ENCODE data around the gene KRTAP3-3.

The KRTAP3-3 gene

DNA sequence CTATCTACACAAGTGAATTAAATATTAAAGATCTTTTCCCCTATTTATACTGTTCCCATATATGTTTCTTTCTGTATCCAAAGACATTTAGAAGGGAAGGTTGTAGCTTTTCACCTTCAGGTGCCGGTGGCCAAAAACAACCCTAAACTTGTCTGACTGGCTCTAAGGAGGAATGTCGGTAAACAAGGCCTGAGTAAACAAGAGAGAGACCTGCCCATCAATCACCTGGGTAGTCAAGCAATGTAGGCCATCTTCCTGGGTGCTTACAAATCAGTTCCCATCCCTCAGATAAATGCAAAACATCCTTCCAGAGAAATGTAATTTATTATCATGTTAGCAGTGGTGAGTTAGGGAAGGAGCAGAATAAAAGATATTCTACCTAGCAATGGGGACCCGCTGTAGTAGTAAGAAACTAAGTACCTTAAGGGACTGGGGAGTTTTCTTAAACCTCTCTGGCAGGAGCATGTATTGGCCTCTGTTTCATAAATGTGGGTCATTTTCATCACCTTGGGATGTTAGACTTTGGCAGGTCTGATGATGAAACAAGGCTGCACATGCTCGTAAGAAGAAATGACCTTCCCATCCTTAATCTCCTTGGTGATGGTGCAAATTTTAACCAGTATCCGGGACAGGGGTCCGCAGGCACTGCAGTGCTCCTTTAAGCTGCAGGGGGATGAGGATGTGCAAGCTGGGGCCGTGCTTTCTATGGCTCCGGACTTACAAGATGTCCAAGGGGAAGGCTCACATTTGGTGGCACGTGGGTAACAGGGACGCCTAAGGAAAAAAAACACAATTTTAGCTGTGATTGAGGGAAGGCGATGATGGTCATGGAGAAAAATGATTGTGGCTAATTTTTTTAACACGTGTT, 35.6 kb downstream of the KRTAP3-3 start:
- no peaks in the 10 kb centered on the region for H3K36me3 ChIP-seq (ENCODE audit: control insufficient read depth, low read length)
- H3F3A ChIP-seq (ENCODE audit: control insufficient read depth, insufficient read depth), result no peaks in the 10 kb centered on the region
- no peaks in the 10 kb centered on the region for H3K9me3 ChIP-seq (ENCODE audit: control insufficient read depth, insufficient read depth, low read length)
- peaks cover 4% of the 10 kb centered on the region; the same call in 1 of the 2 replicates for H3K27me3 ChIP-seq (ENCODE audit: control insufficient read depth, low read length)
- H3K4me1 ChIP-seq (ENCODE audit: control insufficient read depth, low read length), result no peaks in the 10 kb centered on the region
- no peak overlapping the region for H3K4me2 ChIP-seq (ENCODE audit: low read length)
- TF ChIP-seq EZH2phosphoT487 (IDR thresholded peaks at IDR 0.05; ENCODE audit: borderline replicate concordance, low read length), result no peak
- TF ChIP-seq CTCF (IDR thresholded peaks at IDR 0.05; ENCODE audit: low read depth, low read length, poor library complexity, severe bottlenecking), result no peak
- no peaks in the 10 kb centered on the region for H3K9me2 ChIP-seq (replicated peaks; ENCODE audit: control insufficient read depth, low read length)
- no peaks in the 10 kb centered on the region for H3K79me2 ChIP-seq (ENCODE audit: control insufficient read depth, low read length)
- no peaks in the 10 kb centered on the region for H4K20me1 ChIP-seq (ENCODE audit: control insufficient read depth, insufficient read depth, low read depth, low read length)
- H3K4me3 ChIP-seq (ENCODE audit: low read length), result no peak overlapping the region
- H3K27ac ChIP-seq (ENCODE audit: low read depth, low read length), result no peak overlapping the region

GRCh38 chr17:40956401-40957254, 37.3 kb downstream of the KRTAP3-3 start:
- Histone ChIP-seq H3K4me1 (ENCODE audit: control insufficient read depth, low read length) (no peaks in the 10 kb centered on the region), H4K20me1 (ENCODE audit: control insufficient read depth, insufficient read depth, low read depth, low read length) (no peaks in the 10 kb centered on the region), H3K9me2 (replicated peaks; ENCODE audit: control insufficient read depth, low read length) (no peaks in the 10 kb centered on the region), H3K27me3 (ENCODE audit: control insufficient read depth, low read length) (peaks cover under 1% of the 10 kb centered on the region), H3K4me3 (ENCODE audit: low read length) (no peak overlapping the region), H3K36me3 (ENCODE audit: control insufficient read depth, low read length) (no peaks in the 10 kb centered on the region), H3K79me2 (ENCODE audit: control insufficient read depth, low read length) (no peaks in the 10 kb centered on the region), H3K4me2 (ENCODE audit: low read length) (no peak overlapping the region), H3K27ac (ENCODE audit: low read depth, low read length) (no peak overlapping the region), H3K9me3 (ENCODE audit: control insufficient read depth, insufficient read depth, low read length) (no peaks in the 10 kb centered on the region), H3F3A (ENCODE audit: control insufficient read depth, insufficient read depth) (no peaks in the 10 kb centered on the region)
- no peak for TF ChIP-seq CTCF (IDR thresholded peaks at IDR 0.05; ENCODE audit: low read depth, low read length, poor library complexity, severe bottlenecking)
- no peak for TF ChIP-seq EZH2phosphoT487 (IDR thresholded peaks at IDR 0.05; ENCODE audit: borderline replicate concordance, low read length)

DNA sequence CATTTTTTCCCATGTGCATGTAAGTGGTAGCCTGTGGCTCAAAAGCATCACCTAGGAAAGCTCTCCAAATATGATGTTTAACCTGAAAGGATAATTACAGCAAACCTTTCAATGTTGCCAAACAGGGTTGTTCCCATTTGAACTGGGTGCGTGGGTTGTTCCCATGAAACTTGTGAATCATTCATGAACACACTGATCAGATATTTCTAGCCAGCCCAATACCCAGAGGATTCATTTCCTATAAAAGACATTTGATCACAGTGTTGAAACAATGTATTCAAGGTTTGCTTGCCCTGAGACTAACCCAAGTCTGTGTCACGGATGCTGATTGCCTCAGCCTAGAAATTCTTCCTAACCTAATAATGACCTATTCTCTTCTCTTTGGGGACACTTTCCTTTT, 40.1 kb downstream of the KRTAP3-3 start:
- H3K79me2 ChIP-seq (ENCODE audit: control insufficient read depth, low read length), result no peaks in the 10 kb centered on the region
- no peaks in the 10 kb centered on the region for H3K9me3 ChIP-seq (ENCODE audit: control insufficient read depth, insufficient read depth, low read length)
- no peaks in the 10 kb centered on the region for H3K36me3 ChIP-seq (ENCODE audit: control insufficient read depth, low read length)
- no peaks in the 10 kb centered on the region for H4K20me1 ChIP-seq (ENCODE audit: control insufficient read depth, insufficient read depth, low read depth, low read length)
- H3F3A ChIP-seq (ENCODE audit: control insufficient read depth, insufficient read depth), result no peaks in the 10 kb centered on the region
- H3K27me3 ChIP-seq (ENCODE audit: control insufficient read depth, low read length), result no peaks in the 10 kb centered on the region; the same call in none of the 2 replicates
- H3K9me2 ChIP-seq (replicated peaks; ENCODE audit: control insufficient read depth, low read length), result no peaks in the 10 kb centered on the region
- H3K4me3 ChIP-seq (ENCODE audit: low read length), result no peak overlapping the region
- H3K27ac ChIP-seq (ENCODE audit: low read depth, low read length), result no peak overlapping the region
- no peaks in the 10 kb centered on the region for H3K4me1 ChIP-seq (ENCODE audit: control insufficient read depth, low read length)
- no peak overlapping the region for H3K4me2 ChIP-seq (ENCODE audit: low read length)
- TF ChIP-seq EZH2phosphoT487 (IDR thresholded peaks at IDR 0.05; ENCODE audit: borderline replicate concordance, low read length), result no peak
- no peak for TF ChIP-seq CTCF (IDR thresholded peaks at IDR 0.05; ENCODE audit: low read depth, low read length, poor library complexity, severe bottlenecking)

All from DOHH2 (cell line).